A673 (cell line): ENCODE results near the gene SELENBP1. TPM values are rescaled to one million over a fixed set of nuclear protein-coding genes. Genes with fewer than 3 reads are reported as not detected.
"Not testable (repeated sequence)": the region's sequence is repeated elsewhere in the genome, so short reads cannot be mapped to it uniquely, and the experiment has no call there.

Source experiments
- BruUV-seq: library from RNA; stranded (reverse); fragments of 400-500 nt; replicated peaks from 2 replicates; lab custom pipeline; 2021; lab: Mats Ljungman, UMichigan
- CTCF ChIA-PET: fragments of 300-600 bp; sonication (Branson Sonifier 250); formaldehyde crosslinking; loops from one replicate; lab custom pipeline; 2022; ENCODE audit warnings: antibody characterized with exemption; lab: Charles Lee
- POLR2A ChIA-PET: fragments of 300-600 bp; sonication (Branson Sonifier 250); formaldehyde crosslinking; loops from one replicate; lab custom pipeline; 2022; ENCODE audit warnings: antibody characterized with exemption; ENCODE audit not compliant: low non-redundant PET; lab: Charles Lee
- DNase-seq: peaks from one replicate; pipeline ENCODE4 v3.0.0-alpha.2; 2015; ENCODE audit warnings: low spot score
- H3K27ac ChIP-seq: fragments of 200-600 bp; sonication (generic); 2 replicates; pipeline ENCODE4 v1.5.1; 2016; ENCODE audit warnings: mixed run types, low read depth, mild to moderate bottlenecking, mixed read lengths, antibody characterized with exemption, low read length; ENCODE audit not compliant: poor library complexity, severe bottlenecking
- H3K27me3 ChIP-seq: fragments of 200-600 bp; sonication (generic); replicated peaks from 2 replicates; pipeline ENCODE4 v1.6.1; 2017; ENCODE audit warnings: mixed run types, low read depth, mild to moderate bottlenecking, mixed read lengths, antibody characterized with exemption, low read length; ENCODE audit not compliant: insufficient read depth, poor library complexity
- H3K36me3 ChIP-seq: fragments of 200-600 bp; sonication (generic); 2 replicates; pipeline ENCODE4 v1.6.1; 2016; ENCODE audit warnings: mixed run types, mild to moderate bottlenecking, mixed read lengths, antibody characterized with exemption, low read length; ENCODE audit not compliant: insufficient read depth, poor library complexity, severe bottlenecking
- H3K4me1 ChIP-seq: fragments of 200-600 bp; sonication (generic); 2 replicates; pipeline ENCODE4 v1.6.1; 2017; ENCODE audit warnings: mixed run types, mild to moderate bottlenecking, mixed read lengths, antibody characterized with exemption, low read length; ENCODE audit not compliant: insufficient read depth, poor library complexity, severe bottlenecking
- H3K4me3 ChIP-seq: fragments of 200-600 bp; sonication (generic); 2 replicates; pipeline ENCODE4 v1.5.1; 2016; ENCODE audit warnings: low read depth, mixed run types, mild to moderate bottlenecking, mixed read lengths, low read length; ENCODE audit not compliant: poor library complexity, severe bottlenecking
- H3K9me3 ChIP-seq: fragments of 200-600 bp; sonication (generic); 2 replicates; pipeline ENCODE4 v1.6.1; 2016; ENCODE audit warnings: mixed run types, low read depth, mild to moderate bottlenecking, mixed read lengths, antibody characterized with exemption, low read length; ENCODE audit not compliant: poor library complexity, severe bottlenecking
- EZH2 ChIP-seq: fragments of 200-600 bp; sonication (generic); IDR thresholded peaks from 2 replicates; pipeline ENCODE4 v1.6.1; 2017; ENCODE audit warnings: borderline replicate concordance, low read depth, mild to moderate bottlenecking, mixed read lengths, antibody characterized with exemption, low read length; ENCODE audit not compliant: poor library complexity, severe bottlenecking
- intact Hi-C: fragments of 100-400 bp; cut with micrococcal nuclease; formaldehyde crosslinking; loops from one replicate; pipeline ENCODE4 v1.10.0; 2022; ENCODE audit not compliant: unreplicated experiment
- total RNA-seq: library from RNA; stranded (reverse); gene quantifications from 2 replicates; pipeline ENCODE4 v1.2.3, GENCODE V29; 2021
- TF ChIP-seq, protein P1 (sequence below): fragments of 300-800, 200-600 bp; sonication (generic); conservative IDR thresholded peaks from 2 replicates; pipeline ENCODE4 v1.5.1; 2017; ENCODE audit warnings: low read depth, mild to moderate bottlenecking, antibody characterized with exemption, low read length, moderate library complexity, mixed read lengths

SELENBP1 gene
- total RNA-seq, 1 experiment from 2014 or later = not detected

GRCh38 chr1:151356696-151357095 is 15.8 kb downstream of the SELENBP1 start:
- no peaks in the 10 kb centered on the region for H3K9me3 ChIP-seq
- intact Hi-C loops = no loop called here
- no peaks in the 10 kb centered on the region for H3K4me1 ChIP-seq
- ChIA-PET POLR2A (no interaction called here), CTCF (no interaction called here)
- BruUV-seq = no TSS peak
- H3K4me3 ChIP-seq = no peak overlapping the region
- H3K36me3 ChIP-seq = no peaks in the 10 kb centered on the region
- no peak overlapping the region for H3K27ac ChIP-seq
- no peaks in the 10 kb centered on the region for H3K27me3 ChIP-seq
- no peak for DNase-seq
- TF ChIP-seq, protein P1, sequence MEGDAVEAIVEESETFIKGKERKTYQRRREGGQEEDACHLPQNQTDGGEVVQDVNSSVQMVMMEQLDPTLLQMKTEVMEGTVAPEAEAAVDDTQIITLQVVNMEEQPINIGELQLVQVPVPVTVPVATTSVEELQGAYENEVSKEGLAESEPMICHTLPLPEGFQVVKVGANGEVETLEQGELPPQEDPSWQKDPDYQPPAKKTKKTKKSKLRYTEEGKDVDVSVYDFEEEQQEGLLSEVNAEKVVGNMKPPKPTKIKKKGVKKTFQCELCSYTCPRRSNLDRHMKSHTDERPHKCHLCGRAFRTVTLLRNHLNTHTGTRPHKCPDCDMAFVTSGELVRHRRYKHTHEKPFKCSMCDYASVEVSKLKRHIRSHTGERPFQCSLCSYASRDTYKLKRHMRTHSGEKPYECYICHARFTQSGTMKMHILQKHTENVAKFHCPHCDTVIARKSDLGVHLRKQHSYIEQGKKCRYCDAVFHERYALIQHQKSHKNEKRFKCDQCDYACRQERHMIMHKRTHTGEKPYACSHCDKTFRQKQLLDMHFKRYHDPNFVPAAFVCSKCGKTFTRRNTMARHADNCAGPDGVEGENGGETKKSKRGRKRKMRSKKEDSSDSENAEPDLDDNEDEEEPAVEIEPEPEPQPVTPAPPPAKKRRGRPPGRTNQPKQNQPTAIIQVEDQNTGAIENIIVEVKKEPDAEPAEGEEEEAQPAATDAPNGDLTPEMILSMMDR = no peak
- TF ChIP-seq EZH2 = no peak

DNA sequence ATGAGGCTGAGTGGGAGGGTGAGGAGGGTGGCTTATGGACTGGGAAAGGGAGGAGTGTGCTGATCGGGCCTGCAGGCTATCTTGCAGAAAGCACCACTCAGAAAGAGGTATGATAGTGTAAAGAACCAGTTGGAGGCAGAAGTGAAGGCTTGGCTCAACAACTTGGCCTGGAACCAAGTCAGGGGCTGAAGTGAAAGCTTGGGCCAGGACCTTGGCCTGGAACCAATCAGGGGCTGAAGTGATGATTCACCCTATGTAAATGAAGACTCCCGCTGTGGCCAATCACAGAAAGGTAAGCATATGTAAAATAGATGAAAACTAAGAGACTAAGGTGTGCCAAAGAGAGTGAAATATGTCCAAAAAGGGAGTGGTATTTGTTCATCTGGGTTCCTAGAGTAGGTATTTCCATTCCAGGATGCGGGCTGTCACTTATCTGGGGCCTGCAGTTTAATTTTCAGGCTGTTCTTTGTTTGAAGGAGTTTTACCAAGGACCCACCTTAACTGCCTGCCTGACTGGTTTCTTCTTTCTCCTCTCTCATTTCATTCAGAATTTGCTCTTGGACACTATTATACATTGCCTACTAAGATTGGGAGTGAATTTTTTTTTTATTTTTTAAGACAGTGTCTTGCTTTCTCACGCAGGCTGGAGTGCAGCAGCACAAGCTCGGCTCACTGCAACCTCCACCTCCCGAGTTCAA is 20.3 kb downstream of the SELENBP1 start:
- Histone ChIP-seq H3K27me3 (no peaks in the 10 kb centered on the region), H3K36me3 (no peaks in the 10 kb centered on the region), H3K27ac (no peak overlapping the region), H3K4me3 (no peak overlapping the region), H3K9me3 (no peaks in the 10 kb centered on the region), H3K4me1 (no peaks in the 10 kb centered on the region)
- DNase-seq = no peak
- intact Hi-C loops = no loop called here
- TF ChIP-seq, protein P1 = no peak
- no peak for TF ChIP-seq EZH2
- CTCF ChIA-PET = interaction anchor here (0.6 kb wide), 1 partner anchor 11 kb away, joined by 6 read pairs; no protein-coding TSS in a partner anchor
- POLR2A ChIA-PET = no interaction called here
- BruUV-seq = no TSS peak

DNA sequence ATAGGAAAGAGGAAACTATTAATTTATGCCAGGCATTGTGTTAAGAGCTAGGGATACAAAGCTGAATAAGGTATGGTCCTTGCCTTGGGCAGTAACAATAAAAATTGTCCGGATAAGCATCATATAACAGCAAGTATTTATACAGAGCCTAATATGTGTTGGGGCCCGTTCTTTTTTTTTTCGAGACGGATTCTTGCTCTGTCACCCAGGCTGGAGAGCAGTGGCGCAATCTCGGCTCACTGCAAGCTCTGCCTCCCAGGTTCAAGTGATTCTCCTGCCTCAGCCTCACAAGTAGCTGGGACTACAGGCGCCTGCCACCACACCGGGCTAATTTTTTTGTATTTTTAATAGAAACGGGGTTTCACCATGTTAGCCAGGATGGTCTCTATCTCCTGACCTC is 22.2 kb downstream of the SELENBP1 start:
- DNase-seq, H3K36me3 ChIP-seq, intact Hi-C loops, H3K4me3 ChIP-seq, H3K27ac ChIP-seq, H3K4me1 ChIP-seq, POLR2A ChIA-PET, BruUV-seq, CTCF ChIA-PET, H3K27me3 ChIP-seq, H3K9me3 ChIP-seq: not testable (repeated sequence)
